NT2/D1 (cell line): ENCODE results near the gene PCGF5.
"Not testable (repeated sequence)": the region's sequence is repeated elsewhere in the genome, so short reads cannot be mapped to it uniquely, and the experiment has no call there.

ENCODE experiments used
- DNase-seq: peaks from one replicate; pipeline ENCODE4 v3.0.0-alpha.2; 2011; ENCODE audit warnings: low read depth, low spot score
- H3K27me3 ChIP-seq: 2 replicates; pipeline ENCODE4 v1.6.0; 2011; ENCODE audit warnings: mild to moderate bottlenecking; ENCODE audit not compliant: insufficient read length, insufficient read depth
- H3K36me3 ChIP-seq: 2 replicates; pipeline ENCODE4 v1.6.1; 2011; ENCODE audit warnings: mild to moderate bottlenecking, low read length, mixed read lengths; ENCODE audit not compliant: insufficient read depth, insufficient read length
- H3K4me1 ChIP-seq: 2 replicates; pipeline ENCODE4 v1.5.1; 2011; ENCODE audit not compliant: insufficient read depth, insufficient read length
- H3K4me3 ChIP-seq: 2 replicates; pipeline ENCODE4 v1.5.1; 2011; ENCODE audit warnings: low read depth; ENCODE audit not compliant: insufficient read length
- H3K9ac ChIP-seq: 2 replicates; pipeline ENCODE4 v1.6.0; 2011; ENCODE audit warnings: low read depth; ENCODE audit not compliant: insufficient read length
- H3K9me3 ChIP-seq: 2 replicates; pipeline ENCODE4 v1.5.1; 2011; ENCODE audit warnings: mild to moderate bottlenecking, low read length; ENCODE audit not compliant: insufficient read depth
- SUZ12 ChIP-seq: IDR thresholded peaks from 2 replicates; pipeline ENCODE4 v1.6.1; 2011; ENCODE audit not compliant: insufficient read length, insufficient read depth; ENCODE audit errors: extremely low read depth
- YY1 ChIP-seq: IDR thresholded peaks from 2 replicates; pipeline ENCODE4 v1.6.1; 2011; ENCODE audit not compliant: insufficient read length, insufficient read depth
- ZNF274 ChIP-seq: IDR thresholded peaks from 2 replicates; pipeline ENCODE4 v1.6.1; 2011; ENCODE audit warnings: mild to moderate bottlenecking, low read depth, low read length

Gene PCGF5

DNA sequence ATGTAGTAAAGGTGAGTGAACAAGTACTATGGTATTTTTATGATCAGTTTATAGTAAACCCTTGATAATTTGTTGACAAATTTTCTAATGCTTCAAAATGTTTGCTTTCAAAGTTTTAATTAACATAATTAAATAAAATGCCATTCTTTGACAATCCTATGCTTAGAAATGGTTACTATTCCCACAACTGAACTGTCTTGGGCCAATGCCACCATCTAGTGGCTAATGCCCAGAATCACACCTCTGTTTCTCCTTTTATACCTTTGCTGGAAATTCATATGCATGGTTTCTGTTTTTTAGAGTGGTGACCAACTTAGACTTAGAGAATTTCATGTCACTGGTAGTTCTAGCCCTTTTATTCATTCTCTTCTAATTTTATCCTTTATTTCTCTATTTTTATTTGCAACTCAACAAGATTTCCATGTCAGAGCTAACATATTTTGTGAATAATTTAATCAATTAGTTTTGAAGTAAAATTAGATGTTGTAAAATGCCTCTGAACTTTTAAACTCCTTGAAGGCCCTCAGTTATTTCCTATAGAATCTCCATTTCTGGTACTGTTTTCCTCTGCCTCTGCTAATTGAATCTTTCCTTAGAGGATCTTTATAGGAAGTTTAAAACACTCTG, 31.1 kb downstream of the PCGF5 start:
- H3K9ac ChIP-seq: no peak overlapping the region
- H3K36me3 ChIP-seq: peaks cover 4% of the 10 kb centered on the region
- no peak for TF ChIP-seq YY1
- no peak for TF ChIP-seq SUZ12
- TF ChIP-seq ZNF274: no peak

DNA sequence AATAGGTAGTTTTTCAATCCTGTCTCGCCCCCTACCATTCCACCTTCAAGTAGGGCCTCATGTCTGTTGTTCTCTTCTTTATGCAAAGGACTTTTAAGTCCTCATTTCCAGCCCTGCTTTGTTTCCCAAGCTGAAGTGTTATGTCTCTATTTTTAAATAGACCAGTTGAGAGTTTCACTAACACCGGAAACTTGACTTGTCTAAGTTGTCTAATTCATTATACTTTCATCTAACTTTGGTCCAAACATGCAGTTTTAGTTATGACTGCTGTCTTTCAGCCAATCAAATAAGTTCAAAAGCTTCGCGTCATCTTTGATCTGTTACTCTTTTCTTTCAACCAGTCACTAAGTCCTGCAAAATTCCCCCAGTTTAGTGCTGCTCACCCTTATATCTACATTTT, 32.8 kb downstream of the PCGF5 start:
- DNase-seq: no peak
- no peaks in the 10 kb centered on the region for H3K4me1 ChIP-seq
- TF ChIP-seq ZNF274: no peak
- no peak for TF ChIP-seq YY1
- TF ChIP-seq SUZ12: no peak
- peaks cover 4% of the 10 kb centered on the region for H3K36me3 ChIP-seq
- H3K9ac ChIP-seq: no peak overlapping the region
- H3K4me3 ChIP-seq: no peak overlapping the region
- H3K27me3 ChIP-seq: no peaks in the 10 kb centered on the region
- H3K9me3 ChIP-seq: peaks cover 19% of the 10 kb centered on the region

More for the DNA sequence above, 31.1 kb downstream of the PCGF5 start:
- Histone ChIP-seq H3K27me3 (no peaks in the 10 kb centered on the region), H3K4me3 (no peak overlapping the region), H3K4me1 (no peaks in the 10 kb centered on the region), H3K9me3 (peaks cover 19% of the 10 kb centered on the region)
- peak; percentile 15 for DNase-seq

DNA sequence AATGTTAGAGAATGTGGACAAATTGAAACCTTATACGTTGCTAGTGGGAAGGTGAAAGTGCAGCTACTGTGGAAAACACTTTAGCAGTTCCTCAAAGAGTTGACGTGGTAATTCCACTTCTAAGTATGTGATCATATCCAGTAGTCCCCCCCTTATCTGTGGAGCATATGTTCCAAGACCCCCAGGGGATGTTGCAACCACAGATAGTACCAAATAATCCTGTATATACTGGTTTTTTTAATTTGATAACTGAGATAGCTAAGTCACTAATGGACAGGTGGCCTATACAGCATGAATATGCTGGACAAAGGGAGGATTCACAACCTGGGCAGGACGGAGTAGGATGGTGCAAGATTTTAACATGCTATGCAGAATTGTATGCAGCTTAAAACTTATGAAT, 36.8 kb downstream of the PCGF5 start:
- peaks cover 4% of the 10 kb centered on the region for H3K36me3 ChIP-seq
- no peaks in the 10 kb centered on the region for H3K27me3 ChIP-seq
- no peak for DNase-seq
- H3K4me1 ChIP-seq: no peaks in the 10 kb centered on the region
- TF ChIP-seq YY1 (no peak), SUZ12 (no peak), ZNF274 (no peak)
- no peak overlapping the region for H3K9ac ChIP-seq
- H3K4me3 ChIP-seq: no peak overlapping the region
- peaks cover 19% of the 10 kb centered on the region for H3K9me3 ChIP-seq

DNA sequence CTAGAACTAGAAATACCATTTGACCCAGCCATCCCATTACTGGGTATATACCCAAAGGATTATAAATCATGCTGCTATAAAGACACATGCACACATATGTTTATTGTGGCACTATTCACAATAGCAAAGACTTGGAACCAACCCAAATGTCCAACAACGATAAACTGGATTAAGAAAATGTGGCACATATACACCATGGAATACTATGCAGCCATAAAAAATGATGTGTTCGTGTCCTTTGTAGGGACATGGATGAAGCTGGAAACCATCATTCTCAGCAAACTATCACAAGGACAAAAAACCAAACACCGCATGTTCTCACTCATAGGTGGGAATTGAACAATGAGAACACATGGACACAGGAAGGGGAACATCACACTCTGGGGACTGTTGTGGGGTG, 40.0 kb downstream of the PCGF5 start:
- not testable (repeated sequence) for H3K27me3 ChIP-seq, H3K4me1 ChIP-seq, H3K9me3 ChIP-seq, H3K4me3 ChIP-seq, H3K36me3 ChIP-seq, H3K9ac ChIP-seq, DNase-seq

DNA sequence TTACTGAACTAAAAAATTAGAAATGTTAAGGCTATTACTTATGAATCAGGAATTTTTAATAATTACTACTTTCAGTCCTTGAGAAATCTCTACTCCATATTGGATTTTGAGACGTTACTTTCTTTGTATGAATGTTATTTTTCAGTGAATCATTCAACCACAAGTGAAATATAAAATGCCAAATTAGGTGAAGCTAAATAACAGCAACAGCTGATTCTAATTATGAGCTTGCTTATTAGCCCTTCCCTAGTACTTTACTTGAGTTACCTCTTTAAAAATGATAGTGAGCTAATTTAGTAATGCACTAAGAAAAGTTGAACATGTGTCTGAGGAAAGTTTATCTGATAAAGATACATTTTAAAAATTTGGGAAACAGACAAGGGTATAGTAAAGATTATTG, 51.4 kb downstream of the PCGF5 start:
- TF ChIP-seq SUZ12: no peak
- no peak for TF ChIP-seq ZNF274
- TF ChIP-seq YY1: no peak
- DNase-seq: no peak
- no peak overlapping the region for H3K9ac ChIP-seq
- H3K4me3 ChIP-seq: no peak overlapping the region
- no peaks in the 10 kb centered on the region for H3K27me3 ChIP-seq
- no peaks in the 10 kb centered on the region for H3K9me3 ChIP-seq
- no peaks in the 10 kb centered on the region for H3K36me3 ChIP-seq
- no peaks in the 10 kb centered on the region for H3K4me1 ChIP-seq

DNA sequence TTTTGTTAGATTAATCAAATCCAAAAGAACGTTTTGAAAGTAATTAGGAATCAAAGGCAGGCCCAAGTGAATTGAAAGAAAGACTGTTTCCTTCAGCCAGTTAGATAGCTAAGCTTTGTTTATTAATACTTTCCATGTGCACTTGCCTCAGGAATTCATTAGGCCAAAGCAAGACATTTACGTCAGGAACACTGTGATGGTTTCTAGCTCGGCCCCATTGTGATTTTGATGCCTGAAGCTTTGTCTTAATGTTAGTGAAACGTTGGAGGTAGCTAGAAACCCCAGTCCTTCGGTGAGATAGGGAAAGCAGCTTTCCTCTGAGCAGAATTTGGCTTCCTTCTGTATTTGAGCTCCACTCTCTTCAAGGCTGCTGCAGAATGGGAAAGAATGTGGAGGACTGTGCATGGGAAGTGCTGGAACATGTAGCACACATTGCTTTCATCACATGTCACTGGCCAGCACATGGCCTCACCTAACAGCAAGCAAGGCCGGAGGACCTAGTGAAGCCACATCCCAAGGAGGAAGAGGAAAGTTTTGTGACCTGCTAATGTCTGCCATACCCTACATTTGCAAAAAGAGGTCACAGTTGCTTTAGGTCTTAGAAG, 64.1 kb downstream of the PCGF5 start:
- Histone ChIP-seq H3K9ac (no peak overlapping the region), H3K27me3 (no peaks in the 10 kb centered on the region), H3K9me3 (no peaks in the 10 kb centered on the region), H3K4me1 (peaks cover 5% of the 10 kb centered on the region), H3K36me3 (no peaks in the 10 kb centered on the region), H3K4me3 (no peak overlapping the region)
- TF ChIP-seq ZNF274: no peak
- TF ChIP-seq SUZ12: no peak
- no peak for TF ChIP-seq YY1
- DNase-seq: peak; percentile 55

DNA sequence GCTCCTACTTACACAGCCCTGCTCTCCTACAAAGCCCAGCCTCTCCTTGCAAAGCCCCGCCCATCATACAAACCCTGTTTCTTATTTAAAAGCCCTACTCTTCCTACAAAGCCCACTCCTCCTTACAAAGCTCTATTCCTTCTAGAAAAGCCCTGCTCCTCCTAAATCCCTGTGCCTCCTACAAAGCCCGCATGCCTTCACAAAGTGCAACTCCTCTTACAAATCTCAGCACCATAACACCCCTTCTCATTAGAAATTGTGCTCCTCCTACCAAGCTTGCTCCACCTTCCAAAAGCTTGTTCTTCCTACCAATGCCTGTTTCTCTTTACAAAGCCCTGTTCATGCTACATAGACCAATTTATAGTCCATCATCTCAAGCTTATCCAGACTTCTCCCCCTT, 66.1 kb downstream of the PCGF5 start:
- DNase-seq: no peak
- TF ChIP-seq SUZ12: no peak
- TF ChIP-seq ZNF274: no peak
- TF ChIP-seq YY1: no peak
- H3K4me1 ChIP-seq: peaks cover 5% of the 10 kb centered on the region
- H3K9ac ChIP-seq: no peak overlapping the region
- H3K36me3 ChIP-seq: no peaks in the 10 kb centered on the region
- H3K27me3 ChIP-seq: no peaks in the 10 kb centered on the region
- no peaks in the 10 kb centered on the region for H3K9me3 ChIP-seq
- H3K4me3 ChIP-seq: no peak overlapping the region

DNA sequence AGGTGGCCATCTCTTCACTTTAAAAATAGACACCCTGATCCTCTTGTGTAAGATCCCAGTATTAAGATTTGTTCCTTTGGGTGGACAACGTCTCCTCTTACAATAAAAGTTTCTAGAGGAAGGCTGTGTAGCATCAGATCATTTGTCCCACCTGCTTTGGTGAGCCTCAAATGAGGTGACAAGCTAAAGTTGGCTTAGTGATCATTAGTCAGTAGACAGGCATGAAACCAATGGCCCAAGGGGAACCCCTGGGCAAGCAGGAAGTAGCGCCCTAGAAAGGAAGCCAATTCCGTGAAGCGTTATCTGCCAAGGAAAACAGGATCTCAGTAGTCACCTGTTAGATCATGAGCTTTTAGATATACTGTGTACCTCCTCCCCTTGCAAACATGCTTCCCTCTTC, 66.8 kb downstream of the PCGF5 start:
- Histone ChIP-seq H3K4me3 (no peak overlapping the region), H3K9me3 (no peaks in the 10 kb centered on the region), H3K27me3 (no peaks in the 10 kb centered on the region), H3K36me3 (no peaks in the 10 kb centered on the region), H3K4me1 (peaks cover 5% of the 10 kb centered on the region), H3K9ac (no peak overlapping the region)
- no peak for TF ChIP-seq SUZ12
- no peak for DNase-seq
